Keratinocyte (primary cell): ENCODE measurements around the gene FYB1.

Source experiments
- EZH2 ChIP-seq: IDR thresholded peaks from one replicate; pipeline ENCODE4 v1.6.1; 2012; ENCODE audit warnings: inconsistent platforms, mild to moderate bottlenecking, low read length, moderate library complexity
- TF ChIP-seq, protein P1 (sequence below), 3 experiments: IDR thresholded peaks in 1 of 3; conservative IDR thresholded peaks in 1 of 3; optimal IDR thresholded peaks in 1 of 3; 2 replicates in 2 of 3; 3 replicates in 1 of 3; pipeline versions ENCODE3 to v1.5.1; 2011; ENCODE audit warnings: low read length in 3 of 3, mild to moderate bottlenecking in 3 of 3, moderate library complexity in 2 of 3, control low read depth in 1 of 3, inconsistent platforms in 1 of 3; ENCODE audit not compliant: insufficient read depth in 2 of 3; ENCODE audit errors: extremely low read depth in 1 of 3

- TF ChIP-seq, protein P1, sequence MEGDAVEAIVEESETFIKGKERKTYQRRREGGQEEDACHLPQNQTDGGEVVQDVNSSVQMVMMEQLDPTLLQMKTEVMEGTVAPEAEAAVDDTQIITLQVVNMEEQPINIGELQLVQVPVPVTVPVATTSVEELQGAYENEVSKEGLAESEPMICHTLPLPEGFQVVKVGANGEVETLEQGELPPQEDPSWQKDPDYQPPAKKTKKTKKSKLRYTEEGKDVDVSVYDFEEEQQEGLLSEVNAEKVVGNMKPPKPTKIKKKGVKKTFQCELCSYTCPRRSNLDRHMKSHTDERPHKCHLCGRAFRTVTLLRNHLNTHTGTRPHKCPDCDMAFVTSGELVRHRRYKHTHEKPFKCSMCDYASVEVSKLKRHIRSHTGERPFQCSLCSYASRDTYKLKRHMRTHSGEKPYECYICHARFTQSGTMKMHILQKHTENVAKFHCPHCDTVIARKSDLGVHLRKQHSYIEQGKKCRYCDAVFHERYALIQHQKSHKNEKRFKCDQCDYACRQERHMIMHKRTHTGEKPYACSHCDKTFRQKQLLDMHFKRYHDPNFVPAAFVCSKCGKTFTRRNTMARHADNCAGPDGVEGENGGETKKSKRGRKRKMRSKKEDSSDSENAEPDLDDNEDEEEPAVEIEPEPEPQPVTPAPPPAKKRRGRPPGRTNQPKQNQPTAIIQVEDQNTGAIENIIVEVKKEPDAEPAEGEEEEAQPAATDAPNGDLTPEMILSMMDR (optimal IDR thresholded peaks at IDR 0.05 in 1 of 3, IDR thresholded peaks at IDR 0.05 in 1 of 3, conservative IDR thresholded peaks at IDR 0.05 in 1 of 3; ENCODE audit: extremely low read depth in 1 of 3, insufficient read depth in 2 of 3, low read length in 3 of 3) = no peak
- TF ChIP-seq EZH2 = no peak
Measured at GRCh38 chr5:39114155-39114554, 105.2 kb downstream of the FYB1 start.
